HAP-1 (cell line): ENCODE measurements around the gene ZBTB48.
A peak's percentile ranks its signal among the peaks of the same experiment; 100 is the strongest.
"Not testable (repeated sequence)": the region's sequence is repeated elsewhere in the genome, so short reads cannot be mapped to it uniquely, and the experiment has no call there.

Source experiments
- DNase-seq, 2 experiments: peaks; one replicate each; pipeline ENCODE4 v3.0.0-alpha.2; 2016 to 2020; ENCODE audit warnings: low spot score in 2 of 2
- H3K27me3 ChIP-seq: fragments of 250-450 bp; sonication (Bioruptor Pico); 2 replicates; pipeline ENCODE4 v1.5.1; 2020; ENCODE audit warnings: low read depth, mild to moderate bottlenecking, moderate library complexity
- H3K36me3 ChIP-seq: fragments of 250-450 bp; sonication (Bioruptor Pico); replicated peaks from 2 replicates; pipeline ENCODE4 v1.5.1; 2020; ENCODE audit warnings: mild to moderate bottlenecking
- H3K4me1 ChIP-seq: fragments of 250-450 bp; sonication (Bioruptor Pico); 2 replicates; pipeline ENCODE4 v1.5.1; 2020; ENCODE audit warnings: mild to moderate bottlenecking
- H3K4me3 ChIP-seq: fragments of 250-450 bp; sonication (Bioruptor Pico); 2 replicates; pipeline ENCODE4 v1.5.1; 2020; ENCODE audit warnings: mild to moderate bottlenecking, moderate library complexity
- H3K9me3 ChIP-seq: fragments of 250-450 bp; sonication (Bioruptor Pico); 2 replicates; pipeline ENCODE4 v1.5.1; 2020; ENCODE audit warnings: mild to moderate bottlenecking, moderate library complexity
- in situ Hi-C: fragments of 300-500 bp; cut with MboI; formaldehyde crosslinking; loops from 3 replicates; pipeline ENCODE4 v1.14.3; 2020; ENCODE audit warnings: low sequenced_read_pairs, inconsistent platforms, mixed read lengths

ZBTB48 gene

DNA sequence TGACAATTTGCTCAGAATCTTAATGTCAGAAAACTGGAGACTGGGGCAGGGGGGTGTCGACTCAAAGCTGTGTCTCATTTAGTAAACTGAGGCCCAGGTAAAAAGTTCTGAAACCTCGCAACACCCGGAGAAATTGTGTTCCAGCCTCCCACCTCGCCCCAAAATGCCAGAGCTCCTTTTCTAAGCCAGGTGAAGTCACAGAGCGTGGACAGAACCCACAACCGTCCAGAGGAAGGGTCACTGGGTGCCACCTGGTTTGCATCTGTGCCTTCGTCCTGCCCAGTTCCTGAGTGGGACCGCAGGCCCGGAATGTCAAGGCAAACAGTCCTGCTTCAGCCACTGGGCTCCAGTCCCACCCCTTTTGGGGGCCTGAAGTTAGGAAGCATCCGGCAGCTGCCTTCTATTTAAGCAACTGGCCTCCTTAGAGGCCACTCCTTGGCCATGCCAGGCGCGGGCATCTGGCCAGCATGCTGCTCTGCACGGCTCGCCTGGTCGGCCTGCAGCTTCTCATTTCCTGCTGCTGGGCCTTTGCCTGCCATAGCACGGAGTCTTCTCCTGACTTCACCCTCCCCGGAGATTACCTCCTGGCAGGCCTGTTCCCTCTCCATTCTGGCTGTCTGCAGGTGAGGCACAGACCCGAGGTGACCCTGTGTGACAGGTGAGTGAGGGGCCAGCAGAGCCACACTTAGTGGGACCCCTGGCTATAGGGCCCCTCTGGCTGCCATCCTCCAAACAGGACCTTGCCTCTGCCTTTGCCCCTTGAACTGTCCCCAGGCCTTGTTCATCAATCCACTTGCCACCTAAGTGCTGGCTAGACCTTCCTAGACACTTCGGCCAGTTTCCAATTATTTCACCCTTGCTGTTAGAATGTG lies 24.7 kb upstream of the ZBTB48 start, which contains the start of gene TAS1R1:
Gene TAS1R1, plus strand, starts transcription at position 401 of the 872 bp plus-strand sequence. Its CDS starts 67 bp downstream, at position 468.
- Histone ChIP-seq H3K9me3 (no peaks in the 10 kb centered on the region), H3K4me1 (peaks cover 4% of the 10 kb centered on the region; the same call in 1 of the 2 replicates), H3K27me3 (no peaks in the 10 kb centered on the region), H3K36me3 (peaks cover 17% of the 10 kb centered on the region), H3K4me3 (peak within 1 kb of the TSS; percentile 98)
- in situ Hi-C loops: no loop called here
- no peak for DNase-seq

- no peak for DNase-seq
- Histone ChIP-seq H3K36me3 (peaks cover 6% of the 10 kb centered on the region; the same call in 1 of the 2 replicates), H3K4me1 (peaks cover 4% of the 10 kb centered on the region; the same call in 1 of the 2 replicates), H3K9me3 (no peaks in the 10 kb centered on the region), H3K27me3 (no peaks in the 10 kb centered on the region), H3K4me3 (no peak overlapping the region)
- in situ Hi-C loops: no loop called here
These were observed 22.2 kb upstream of the ZBTB48 start for GRCh38 chr1:6557597-6557996.

GRCh38 chr1:6559161-6559560 lies 20.6 kb upstream of the ZBTB48 start:
- H3K36me3 ChIP-seq, DNase-seq, H3K27me3 ChIP-seq, H3K4me3 ChIP-seq, H3K9me3 ChIP-seq, in situ Hi-C loops, H3K4me1 ChIP-seq: not testable (repeated sequence)

GRCh38 chr1:6560267-6560666 lies 19.5 kb upstream of the ZBTB48 start:
- Histone ChIP-seq H3K27me3 (peaks cover 10% of the 10 kb centered on the region; the same call in 1 of the 2 replicates), H3K4me3 (no peak overlapping the region), H3K36me3 (no peaks in the 10 kb centered on the region), H3K4me1 (no peaks in the 10 kb centered on the region), H3K9me3 (no peaks in the 10 kb centered on the region)
- in situ Hi-C loops: no loop called here
- no peak for DNase-seq

GRCh38 chr1:6569033-6569432 lies 10.8 kb upstream of the ZBTB48 start:
- H3K9me3 ChIP-seq: no peaks in the 10 kb centered on the region

DNA sequence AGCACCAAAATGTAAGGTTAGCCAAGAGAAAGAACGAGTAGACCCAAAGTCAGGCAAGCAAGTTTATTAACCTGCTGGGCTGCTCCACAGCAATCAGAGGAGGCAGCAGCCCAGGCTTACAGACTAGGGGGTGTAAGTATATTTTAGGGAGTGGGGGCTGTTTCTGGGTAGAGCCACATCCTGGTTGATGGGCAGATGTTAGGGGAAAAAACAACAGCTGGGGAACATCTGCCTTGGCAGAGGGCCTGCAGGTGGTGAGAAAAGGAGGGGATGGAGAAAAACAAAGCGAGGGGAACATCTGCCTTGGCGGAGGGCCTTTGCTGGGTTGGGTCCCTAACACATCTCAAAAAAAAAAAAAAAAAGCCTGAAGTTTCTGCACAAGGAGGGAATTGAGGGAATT lies 9.7 kb upstream of the ZBTB48 start:
- Histone ChIP-seq H3K4me3 (no peak overlapping the region), H3K4me1 (no peaks in the 10 kb centered on the region), H3K9me3 (no peaks in the 10 kb centered on the region), H3K36me3 (no peaks in the 10 kb centered on the region), H3K27me3 (peaks cover 27% of the 10 kb centered on the region)
- no peak for DNase-seq
- in situ Hi-C loops: no loop called here

More at GRCh38 chr1:6569033-6569432, 10.8 kb upstream of the ZBTB48 start:
- in situ Hi-C loops: no loop called here
- no peaks in the 10 kb centered on the region for H3K4me1 ChIP-seq
- no peaks in the 10 kb centered on the region for H3K36me3 ChIP-seq
- H3K27me3 ChIP-seq: peaks cover 32% of the 10 kb centered on the region
- DNase-seq: no peak
- no peak overlapping the region for H3K4me3 ChIP-seq

DNA sequence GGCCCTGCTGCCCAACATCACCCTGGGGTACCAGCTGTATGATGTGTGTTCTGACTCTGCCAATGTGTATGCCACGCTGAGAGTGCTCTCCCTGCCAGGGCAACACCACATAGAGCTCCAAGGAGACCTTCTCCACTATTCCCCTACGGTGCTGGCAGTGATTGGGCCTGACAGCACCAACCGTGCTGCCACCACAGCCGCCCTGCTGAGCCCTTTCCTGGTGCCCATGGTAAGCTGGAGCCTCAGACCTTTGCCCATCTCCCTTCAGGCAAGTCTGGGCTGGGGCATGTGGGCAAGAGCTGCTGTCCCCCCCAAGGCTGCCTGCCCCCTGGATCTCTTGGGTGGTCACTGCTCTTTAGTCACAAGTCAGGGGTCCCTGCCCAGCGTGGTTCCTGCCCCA lies 8.8 kb upstream of the ZBTB48 start:
- H3K27me3 ChIP-seq: peaks cover 20% of the 10 kb centered on the region
- no peak for DNase-seq
- no peaks in the 10 kb centered on the region for H3K4me1 ChIP-seq
- no peak overlapping the region for H3K4me3 ChIP-seq
- H3K9me3 ChIP-seq: no peaks in the 10 kb centered on the region
- no peaks in the 10 kb centered on the region for H3K36me3 ChIP-seq
- in situ Hi-C loops: no loop called here

DNA sequence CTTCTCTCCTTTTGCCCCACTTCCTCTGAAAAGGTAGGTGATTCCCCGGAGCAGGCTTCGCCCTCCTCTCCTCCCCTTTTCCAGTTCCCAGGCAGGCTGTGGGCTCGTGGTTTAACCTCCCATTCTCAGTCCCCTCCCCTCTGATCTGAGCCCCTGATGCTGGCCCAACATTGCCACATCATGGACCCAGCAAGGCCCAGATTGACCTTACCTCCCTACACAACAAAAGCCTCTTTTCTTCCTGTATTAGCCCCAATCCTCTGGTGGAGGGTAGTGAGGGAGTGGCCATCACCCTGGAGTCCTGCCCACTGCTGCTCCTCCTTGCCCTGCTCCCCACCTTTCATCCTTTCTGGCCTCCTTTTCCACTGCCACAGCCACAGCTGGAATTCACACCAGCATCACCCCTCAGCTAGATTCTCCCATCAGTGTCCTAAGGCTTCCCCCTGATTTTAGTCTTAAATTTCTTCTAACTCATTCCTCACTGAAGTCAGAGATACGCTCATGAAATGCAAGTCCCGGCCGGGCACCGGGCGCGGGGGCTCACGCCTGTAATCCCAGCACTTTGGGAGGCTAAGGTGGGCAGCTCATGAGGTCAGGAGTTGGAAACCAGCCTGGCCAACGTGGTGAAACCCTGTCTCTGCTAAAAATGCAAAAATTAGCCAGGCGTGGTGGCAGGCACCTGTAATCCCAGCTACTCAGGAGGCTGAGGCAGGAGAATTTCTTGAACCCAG lies 7.0 kb upstream of the ZBTB48 start:
- Histone ChIP-seq H3K27me3 (peaks cover 18% of the 10 kb centered on the region), H3K4me3 (no peak overlapping the region), H3K9me3 (no peaks in the 10 kb centered on the region), H3K4me1 (no peaks in the 10 kb centered on the region), H3K36me3 (no peaks in the 10 kb centered on the region)
- in situ Hi-C loops: no loop called here
- DNase-seq: no peak

GRCh38 chr1:6574025-6574620 lies 5.7 kb upstream of the ZBTB48 start:
- H3K4me3 ChIP-seq: no peak overlapping the region
- no peak for DNase-seq
- H3K9me3 ChIP-seq: no peaks in the 10 kb centered on the region
- in situ Hi-C loops: no loop called here
- no peaks in the 10 kb centered on the region for H3K4me1 ChIP-seq
- peaks cover 17% of the 10 kb centered on the region for H3K27me3 ChIP-seq
- no peaks in the 10 kb centered on the region for H3K36me3 ChIP-seq

DNA sequence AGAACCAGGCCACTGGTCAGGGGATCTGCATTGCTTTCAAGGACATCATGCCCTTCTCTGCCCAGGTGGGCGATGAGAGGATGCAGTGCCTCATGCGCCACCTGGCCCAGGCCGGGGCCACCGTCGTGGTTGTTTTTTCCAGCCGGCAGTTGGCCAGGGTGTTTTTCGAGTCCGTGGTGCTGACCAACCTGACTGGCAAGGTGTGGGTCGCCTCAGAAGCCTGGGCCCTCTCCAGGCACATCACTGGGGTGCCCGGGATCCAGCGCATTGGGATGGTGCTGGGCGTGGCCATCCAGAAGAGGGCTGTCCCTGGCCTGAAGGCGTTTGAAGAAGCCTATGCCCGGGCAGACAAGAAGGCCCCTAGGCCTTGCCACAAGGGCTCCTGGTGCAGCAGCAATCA lies 5.0 kb upstream of the ZBTB48 start:
- in situ Hi-C loops: no loop called here
- H3K36me3 ChIP-seq: no peaks in the 10 kb centered on the region

GRCh38 chr1:6577831-6578525 lies 1.8 kb upstream of the ZBTB48 start:
- DNase-seq: no peak
- peaks cover 11% of the 10 kb centered on the region for H3K4me1 ChIP-seq
- peaks cover 3% of the 10 kb centered on the region; the same call in 1 of the 2 replicates for H3K36me3 ChIP-seq
- no peaks in the 10 kb centered on the region for H3K27me3 ChIP-seq
- in situ Hi-C loops: no loop called here
- no peak overlapping the region for H3K4me3 ChIP-seq
- H3K9me3 ChIP-seq: no peaks in the 10 kb centered on the region

More for the DNA sequence above, 5.0 kb upstream of the ZBTB48 start:
- no peak for DNase-seq
- no peak overlapping the region for H3K4me3 ChIP-seq
- H3K9me3 ChIP-seq: no peaks in the 10 kb centered on the region
- peaks cover 3% of the 10 kb centered on the region; the same call in 1 of the 2 replicates for H3K4me1 ChIP-seq
- H3K27me3 ChIP-seq: peaks cover 11% of the 10 kb centered on the region

GRCh38 chr1:6578624-6579373 lies 995 bp upstream of the ZBTB48 start:
- H3K27me3 ChIP-seq: no peaks in the 10 kb centered on the region
- in situ Hi-C loops: no loop called here
- peaks cover 11% of the 10 kb centered on the region for H3K4me1 ChIP-seq
- H3K9me3 ChIP-seq: no peaks in the 10 kb centered on the region
- DNase-seq: no peak
- H3K4me3 ChIP-seq: no peak overlapping the region
- peaks cover 3% of the 10 kb centered on the region; the same call in 1 of the 2 replicates for H3K36me3 ChIP-seq
